Stimulated activated naive B cell treated with anti-CD40 and anti-IgM and Interleukin-4, amounts not matched to agents 10 μg/mL and 1 μg/mL and 100 μg/mL, for 72 hours (primary cell): ENCODE measurements around the gene PHLDA3.

Experiments used
- ATAC-seq, 2 donors: fragments of 150-1000 bp; cut with Tn5 transposase; replicated peaks; 2 replicates each; pipeline ENCODE4 v1.10.0; 2021; ENCODE audit warnings: moderate library complexity in 1 of 2
- DNase-seq: peaks from one replicate; pipeline ENCODE4 v3.0.0; 2021
- H3K27ac Mint-ChIP-seq: one replicate; pipeline ENCODE4 v1.8.0; 2022; ENCODE audit warnings: mild to moderate bottlenecking, mixed read lengths
- H3K27me3 Mint-ChIP-seq, 2 donors: one replicate each; pipeline ENCODE4 v1.8.0; 2022; ENCODE audit warnings: mixed read lengths in 2 of 2
- H3K36me3 Mint-ChIP-seq, 2 donors: one replicate each; pipeline ENCODE4 v1.8.0; 2022; ENCODE audit warnings: mixed read lengths in 2 of 2, mild to moderate bottlenecking in 1 of 2
- H3K4me1 Mint-ChIP-seq, 2 donors: one replicate each; pipeline ENCODE4 v1.8.0; 2022; ENCODE audit warnings: mixed read lengths in 2 of 2, mild to moderate bottlenecking in 1 of 2
- H3K4me3 Mint-ChIP-seq, 2 donors: one replicate each; pipeline ENCODE4 v1.8.0; 2022; ENCODE audit warnings: mild to moderate bottlenecking in 2 of 2, mixed read lengths in 2 of 2, moderate library complexity in 1 of 2
- H3K9me3 Mint-ChIP-seq, 2 donors: one replicate each; pipeline ENCODE4 v1.8.0; 2022; ENCODE audit warnings: mixed read lengths in 2 of 2, mild to moderate bottlenecking in 1 of 2

The PHLDA3 gene

DNA sequence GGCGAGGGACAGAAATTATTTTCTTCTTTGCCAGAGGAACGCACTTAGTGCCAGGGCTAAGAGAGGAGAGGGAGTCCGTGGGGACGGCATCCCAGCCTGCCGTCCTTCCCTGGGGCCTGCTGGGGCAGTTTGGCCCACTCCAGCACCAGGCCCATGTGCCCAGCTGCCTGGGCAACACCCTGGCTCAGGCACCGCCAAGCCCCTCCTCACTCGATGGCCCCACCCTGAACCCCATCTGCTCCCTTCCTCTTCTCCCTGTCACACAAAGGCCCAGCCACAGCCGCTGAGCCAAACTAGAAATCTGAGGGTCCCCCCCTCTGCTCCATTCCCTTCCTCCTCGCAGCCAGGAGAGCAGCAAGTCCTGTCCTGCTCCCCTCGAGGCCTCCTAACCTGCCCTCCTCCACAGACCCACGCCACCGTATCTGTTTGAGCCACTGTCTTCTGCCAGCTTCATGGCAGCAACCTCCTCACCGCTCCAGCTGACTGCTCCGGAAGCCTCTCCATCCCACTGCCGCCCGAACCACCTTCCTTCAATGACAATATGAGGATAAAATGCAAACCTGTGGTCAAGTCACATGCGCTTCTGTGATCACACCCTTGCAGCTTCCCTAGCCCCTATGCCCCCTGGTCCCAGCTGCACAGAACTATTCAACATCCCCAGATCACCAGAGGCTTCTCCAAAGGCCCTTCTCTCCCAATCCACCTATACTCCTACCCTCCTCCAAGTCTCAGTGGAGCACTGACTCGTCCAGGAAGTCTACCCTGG, 39.1 kb downstream of the PHLDA3 start:
- no peaks in the 10 kb centered on the region for H3K9me3 Mint-ChIP-seq
- no peaks in the 10 kb centered on the region for H3K4me1 Mint-ChIP-seq
- ATAC-seq (no peak), DNase-seq (no peak)
- H3K4me3 Mint-ChIP-seq: no peak overlapping the region
- H3K36me3 Mint-ChIP-seq: no peaks in the 10 kb centered on the region
- peaks cover 17 to 23% of the 10 kb centered on the region in 2 donors for H3K27me3 Mint-ChIP-seq
- H3K27ac Mint-ChIP-seq: no peak overlapping the region

DNA sequence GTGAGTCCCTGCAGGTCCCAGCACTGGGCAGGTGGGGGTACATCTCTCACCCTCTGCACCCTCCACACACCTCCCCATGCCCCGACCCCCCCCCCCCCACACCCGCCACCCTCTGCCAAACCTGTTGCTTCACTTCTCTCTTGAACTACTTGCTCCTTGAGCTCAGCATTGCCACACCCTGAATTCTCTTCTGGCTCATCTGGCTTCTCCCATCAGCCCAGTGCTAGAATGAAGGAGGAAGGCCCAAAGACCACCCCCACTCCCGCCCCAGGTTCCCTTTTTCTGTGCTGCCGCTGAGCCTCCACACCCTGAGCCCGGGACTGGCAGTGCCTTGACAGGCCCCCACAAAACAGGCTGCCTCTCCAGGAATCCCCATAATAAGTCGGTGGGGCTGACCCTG, 41.0 kb downstream of the PHLDA3 start:
- H3K27ac Mint-ChIP-seq: no peak overlapping the region
- no peaks in the 10 kb centered on the region for H3K36me3 Mint-ChIP-seq
- no peak for DNase-seq

DNA sequence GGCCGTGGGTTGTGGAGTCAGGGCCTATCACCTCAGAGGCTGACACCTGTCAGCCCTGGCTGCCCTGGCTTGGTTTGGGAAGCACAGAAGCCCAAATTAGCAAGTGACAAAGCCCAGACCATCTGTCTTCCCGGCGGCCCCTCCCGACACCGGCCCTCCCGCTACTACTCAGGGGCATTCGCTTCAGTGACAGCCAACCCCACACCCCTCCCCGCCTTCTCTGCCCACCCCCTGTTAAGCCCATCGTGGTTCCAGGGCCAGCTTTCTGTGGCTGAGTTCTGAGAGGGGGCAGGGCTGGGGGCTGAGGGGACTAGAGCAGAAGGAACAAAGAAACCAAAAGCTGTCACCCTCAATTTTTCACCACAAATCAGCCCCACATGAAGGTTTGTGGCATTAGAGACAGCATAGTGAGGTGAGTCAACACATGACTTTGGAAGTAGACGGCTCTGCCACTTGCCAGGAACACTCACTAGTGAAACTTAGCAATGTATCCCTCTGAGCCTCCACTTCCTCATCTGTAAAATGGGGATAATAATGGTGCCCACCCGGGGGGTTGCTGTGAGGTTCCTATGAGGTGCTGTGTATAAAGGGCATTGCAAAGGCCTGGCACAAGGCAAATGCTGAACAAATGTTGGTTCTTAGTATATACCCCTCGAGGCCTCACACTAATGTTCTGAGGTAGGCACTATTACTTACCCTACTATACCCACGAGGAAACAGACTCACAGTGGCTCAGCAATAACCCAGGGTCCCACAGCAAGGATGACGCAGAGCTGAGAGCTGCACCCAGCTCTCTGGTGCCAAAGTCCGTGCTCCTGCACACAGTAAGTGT, 42.3 kb downstream of the PHLDA3 start:
- peak in 1 of 2 donors; percentile 12 for ATAC-seq

More for the DNA sequence above, 41.0 kb downstream of the PHLDA3 start:
- Mint-ChIP-seq H3K27me3 (peaks cover 17 to 23% of the 10 kb centered on the region in 2 donors), H3K4me3 (no peak overlapping the region), H3K4me1 (no peaks in the 10 kb centered on the region), H3K9me3 (no peaks in the 10 kb centered on the region)
- ATAC-seq: no peak

DNA sequence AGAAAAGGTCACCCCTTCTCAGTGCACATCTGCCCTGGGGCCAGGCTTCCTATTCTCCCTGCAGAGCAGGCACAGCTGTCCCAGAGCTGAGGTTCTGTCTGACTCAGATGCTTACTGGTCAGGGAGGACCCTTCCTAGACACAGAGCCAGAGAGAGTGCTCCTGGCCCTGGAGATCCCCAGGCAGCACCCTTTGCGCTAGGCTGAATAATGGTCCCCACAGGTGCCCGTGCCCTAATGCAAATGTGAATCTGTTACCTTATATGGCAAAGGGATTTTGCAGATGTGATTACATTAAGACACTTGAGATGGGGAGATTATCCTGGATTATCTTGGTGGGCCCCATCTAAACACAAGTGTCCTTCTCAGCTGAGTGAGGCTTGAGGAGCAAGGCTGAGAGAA, 44.8 kb downstream of the PHLDA3 start:
- no peaks in the 10 kb centered on the region for H3K36me3 Mint-ChIP-seq
- peaks cover 0 to 5% of the 10 kb centered on the region in 2 donors for H3K4me1 Mint-ChIP-seq
- DNase-seq (no peak), ATAC-seq (no peak)
- H3K4me3 Mint-ChIP-seq: no peak overlapping the region
- H3K27ac Mint-ChIP-seq: no peak overlapping the region
- H3K9me3 Mint-ChIP-seq: no peaks in the 10 kb centered on the region
- peaks cover 8 to 10% of the 10 kb centered on the region in 2 donors for H3K27me3 Mint-ChIP-seq

More for the DNA sequence above, 42.3 kb downstream of the PHLDA3 start:
- Mint-ChIP-seq H3K9me3 (no peaks in the 10 kb centered on the region), H3K4me3 (no peak overlapping the region), H3K36me3 (no peaks in the 10 kb centered on the region), H3K4me1 (peaks cover 0 to 5% of the 10 kb centered on the region in 2 donors), H3K27ac (no peak overlapping the region), H3K27me3 (peaks cover 22 to 23% of the 10 kb centered on the region in 2 donors)
- DNase-seq: no peak

DNA sequence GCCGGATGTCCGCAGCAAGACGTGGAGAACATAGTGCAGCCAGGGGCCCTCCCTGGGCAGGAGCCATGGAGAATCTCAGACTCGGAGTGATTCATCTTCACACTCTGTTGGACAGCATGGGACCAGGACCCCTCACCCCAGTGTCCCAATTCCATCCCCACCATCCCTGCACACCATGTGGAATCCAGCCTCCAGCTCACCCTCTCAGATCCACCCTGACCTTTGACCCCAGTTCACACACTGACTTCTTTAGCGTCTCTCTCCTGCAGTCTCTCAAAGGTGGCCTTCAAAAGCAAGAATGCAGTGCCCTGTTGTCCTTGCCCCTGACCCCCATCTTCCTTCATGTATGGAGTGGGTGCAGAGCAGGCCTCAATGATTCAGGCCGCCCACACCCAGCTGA, 45.3 kb downstream of the PHLDA3 start:
- Mint-ChIP-seq H3K4me3 (no peak overlapping the region), H3K27me3 (peaks cover 3 to 5% of the 10 kb centered on the region in 2 donors), H3K9me3 (no peaks in the 10 kb centered on the region), H3K4me1 (peaks cover 0 to 5% of the 10 kb centered on the region in 2 donors), H3K36me3 (no peaks in the 10 kb centered on the region), H3K27ac (no peak overlapping the region)
- DNase-seq (no peak), ATAC-seq (no peak)

DNA sequence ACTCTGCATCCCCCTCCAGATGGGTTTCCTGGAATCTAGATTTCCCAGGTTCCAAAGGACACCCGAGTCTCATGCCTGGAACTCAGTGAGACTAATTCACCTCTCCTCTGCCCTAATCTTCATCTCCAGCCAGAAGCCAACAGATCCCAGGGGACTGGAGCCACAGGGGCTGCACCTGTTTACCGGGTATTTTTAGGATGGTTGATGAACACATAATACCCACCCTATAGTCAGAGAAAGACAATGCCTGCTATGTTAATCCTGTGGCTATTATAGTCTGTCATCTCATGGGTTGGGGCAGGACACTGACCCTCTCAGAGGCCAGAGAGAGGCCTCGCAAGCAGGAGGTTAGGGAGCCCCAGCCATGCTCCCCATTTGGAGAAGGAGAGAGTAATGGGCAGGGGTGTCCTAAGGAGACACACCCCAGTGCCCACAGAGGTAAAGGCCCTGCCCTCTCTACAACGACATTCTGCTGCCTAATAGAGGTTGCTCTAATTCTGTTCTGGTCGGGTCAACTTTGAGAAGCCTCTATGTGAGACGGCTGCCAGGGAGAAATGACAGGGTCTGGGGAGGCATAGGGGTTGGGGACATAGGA, 46.5 kb downstream of the PHLDA3 start:
- Mint-ChIP-seq H3K27me3 (peaks cover 7 to 9% of the 10 kb centered on the region in 2 donors), H3K9me3 (no peaks in the 10 kb centered on the region), H3K4me1 (peaks cover 0 to 5% of the 10 kb centered on the region in 2 donors), H3K4me3 (no peak overlapping the region), H3K36me3 (no peaks in the 10 kb centered on the region), H3K27ac (no peak overlapping the region)
- ATAC-seq: peak in 1 of 2 donors; percentile 33
- DNase-seq: no peak

DNA sequence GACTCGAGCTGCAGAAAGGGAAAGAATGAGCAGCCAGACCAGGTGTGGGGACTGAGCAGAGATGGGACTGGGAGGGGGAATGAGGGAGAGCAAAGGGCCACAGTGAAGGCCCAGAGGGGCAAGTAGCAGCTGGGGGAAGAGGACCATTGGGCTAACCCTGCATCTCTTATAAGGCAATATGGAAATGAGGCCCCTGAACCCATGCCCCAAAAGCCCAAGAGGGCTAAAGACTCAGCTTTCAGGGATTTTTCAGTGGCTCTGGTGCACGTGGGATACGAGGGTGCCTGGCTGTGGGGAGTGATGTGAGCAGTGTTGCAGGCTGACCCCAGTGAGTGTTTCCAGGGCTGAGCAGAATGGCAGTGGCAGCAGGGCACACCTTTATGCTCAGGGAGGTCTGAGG, 47.0 kb downstream of the PHLDA3 start:
- H3K4me3 Mint-ChIP-seq: no peak overlapping the region
- H3K9me3 Mint-ChIP-seq: no peaks in the 10 kb centered on the region
- no peaks in the 10 kb centered on the region for H3K36me3 Mint-ChIP-seq
- ATAC-seq: no peak
- no peak for DNase-seq
- H3K27me3 Mint-ChIP-seq: peaks cover 12 to 14% of the 10 kb centered on the region in 2 donors
- no peak overlapping the region for H3K27ac Mint-ChIP-seq
- H3K4me1 Mint-ChIP-seq: peaks cover 0 to 5% of the 10 kb centered on the region in 2 donors

DNA sequence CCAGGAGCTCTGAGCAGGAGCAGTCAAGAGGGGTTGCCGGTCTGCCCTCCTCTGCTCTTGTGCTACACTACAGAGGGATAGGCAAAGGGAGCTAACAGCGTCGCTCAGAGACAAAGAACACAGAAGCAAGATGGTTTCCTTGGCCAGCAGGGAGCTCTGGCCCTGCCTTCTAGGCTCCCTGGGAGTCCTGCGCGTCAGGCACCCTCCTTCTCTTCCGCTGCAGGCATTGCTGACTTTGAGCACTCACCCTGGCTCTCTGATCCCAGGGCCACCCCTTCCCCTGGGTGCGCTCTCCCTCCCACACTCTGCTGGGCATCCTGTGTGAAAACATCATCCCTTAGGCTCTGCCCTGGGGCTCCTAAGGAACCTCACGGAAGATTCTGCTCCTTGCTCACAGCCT, 47.9 kb downstream of the PHLDA3 start:
- no peaks in the 10 kb centered on the region for H3K9me3 Mint-ChIP-seq
- H3K27ac Mint-ChIP-seq: no peak overlapping the region
- no peak overlapping the region for H3K4me3 Mint-ChIP-seq
- no peak for DNase-seq
- peaks cover 0 to 5% of the 10 kb centered on the region in 2 donors for H3K4me1 Mint-ChIP-seq
- no peak for ATAC-seq
- peaks cover 17 to 22% of the 10 kb centered on the region in 2 donors for H3K27me3 Mint-ChIP-seq
- H3K36me3 Mint-ChIP-seq: no peaks in the 10 kb centered on the region

DNA sequence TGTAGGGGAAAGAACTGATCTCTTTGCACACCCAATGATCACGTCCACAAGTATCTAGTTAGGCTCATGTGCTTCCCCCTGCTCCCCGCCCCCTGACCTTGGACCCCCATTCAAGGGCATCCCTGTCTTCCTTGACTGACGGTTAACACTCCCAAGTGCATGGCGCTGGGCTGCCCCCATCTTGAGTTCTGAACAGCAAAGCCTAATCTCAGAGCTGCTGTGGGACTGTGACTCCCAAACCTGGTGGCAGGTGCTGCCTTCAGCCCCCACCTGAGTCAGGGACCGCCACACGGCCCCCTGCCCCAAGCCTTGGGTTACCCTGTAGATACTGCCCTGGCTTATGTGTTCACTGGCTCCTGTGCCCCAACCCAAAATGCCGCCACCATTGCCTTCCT, 48.4 kb downstream of the PHLDA3 start:
- DNase-seq: no peak
- H3K9me3 Mint-ChIP-seq: no peaks in the 10 kb centered on the region
- peaks cover 17 to 26% of the 10 kb centered on the region in 2 donors for H3K27me3 Mint-ChIP-seq

DNA sequence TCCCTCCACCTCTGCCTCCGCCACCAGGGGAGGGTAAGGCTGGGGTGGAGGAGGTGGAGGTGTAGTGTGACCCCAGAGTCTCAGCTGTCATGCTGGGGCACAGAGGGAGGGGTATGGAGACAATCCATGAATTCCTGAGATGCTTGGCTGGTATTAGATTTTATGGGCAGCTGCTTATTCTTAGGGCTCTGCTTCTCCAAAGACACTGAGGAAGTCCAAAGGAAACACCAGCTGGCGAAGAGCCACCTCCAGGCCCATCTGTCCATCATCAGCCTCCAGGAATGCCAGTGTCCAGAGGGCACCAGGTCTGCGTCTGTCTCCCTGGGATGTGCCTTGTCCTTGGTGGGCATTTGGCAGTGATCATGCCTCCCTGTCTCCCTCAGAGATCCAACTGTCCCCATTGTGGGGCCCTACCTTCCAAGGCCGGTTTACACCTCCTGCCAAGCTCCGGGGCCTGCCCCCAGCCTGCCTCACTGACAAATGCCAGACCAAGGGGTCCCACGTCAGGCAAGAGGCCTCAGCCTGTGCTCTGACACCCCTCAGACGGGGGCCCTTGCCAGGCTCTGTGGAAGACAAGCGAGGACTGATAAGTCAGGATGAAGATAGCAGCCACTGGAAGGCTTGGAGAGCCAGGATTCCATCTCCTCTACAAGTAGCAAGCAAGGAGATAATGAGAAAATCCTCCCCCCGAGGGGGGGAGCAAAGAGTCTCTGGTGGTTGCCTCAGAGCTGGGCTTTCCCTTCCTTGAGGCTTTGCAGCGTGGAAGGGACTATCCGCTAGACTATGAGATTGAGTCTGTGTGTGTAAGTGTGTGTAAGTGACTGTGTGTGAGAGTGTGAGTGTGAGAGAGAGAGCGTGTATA, 49.0 kb downstream of the PHLDA3 start:
- Mint-ChIP-seq H3K27me3 (peaks cover 19 to 26% of the 10 kb centered on the region in 2 donors), H3K4me1 (peaks cover 0 to 5% of the 10 kb centered on the region in 2 donors), H3K4me3 (no peak overlapping the region), H3K9me3 (no peaks in the 10 kb centered on the region), H3K27ac (no peak overlapping the region), H3K36me3 (no peaks in the 10 kb centered on the region)
- DNase-seq (no peak), ATAC-seq (peak in 1 of 2 donors; percentile 23)

More for the DNA sequence above, 48.4 kb downstream of the PHLDA3 start:
- H3K36me3 Mint-ChIP-seq: no peaks in the 10 kb centered on the region
- no peak overlapping the region for H3K27ac Mint-ChIP-seq
- peaks cover 0 to 5% of the 10 kb centered on the region in 2 donors for H3K4me1 Mint-ChIP-seq
- H3K4me3 Mint-ChIP-seq: no peak overlapping the region
- ATAC-seq: no peak

DNA sequence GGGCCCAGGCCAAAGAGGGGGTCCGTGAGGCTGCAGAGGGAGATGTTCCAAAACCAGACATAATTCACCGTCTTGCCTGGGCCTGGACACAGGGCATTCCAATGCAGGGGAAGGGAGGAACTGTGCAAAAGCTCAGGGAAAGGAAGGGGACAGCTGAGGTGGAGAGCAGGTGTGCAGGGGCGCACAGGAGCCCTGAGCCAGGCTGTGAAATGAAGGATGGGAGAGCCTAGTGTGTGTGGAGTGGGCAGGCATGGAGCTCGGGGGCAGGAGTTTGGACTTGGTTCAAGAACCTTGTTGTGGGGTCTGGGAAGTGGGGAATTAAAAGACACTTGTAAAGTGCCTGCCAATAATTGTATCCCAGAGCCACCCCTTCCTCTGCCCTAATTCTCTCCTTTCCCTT, 49.7 kb downstream of the PHLDA3 start:
- H3K27me3 Mint-ChIP-seq: peaks cover 24 to 26% of the 10 kb centered on the region in 2 donors
- H3K36me3 Mint-ChIP-seq: no peaks in the 10 kb centered on the region
- ATAC-seq (no peak), DNase-seq (no peak)
- no peak overlapping the region for H3K27ac Mint-ChIP-seq
- H3K4me1 Mint-ChIP-seq: peaks cover 0 to 5% of the 10 kb centered on the region in 2 donors
- no peak overlapping the region for H3K4me3 Mint-ChIP-seq
- H3K9me3 Mint-ChIP-seq: no peaks in the 10 kb centered on the region

DNA sequence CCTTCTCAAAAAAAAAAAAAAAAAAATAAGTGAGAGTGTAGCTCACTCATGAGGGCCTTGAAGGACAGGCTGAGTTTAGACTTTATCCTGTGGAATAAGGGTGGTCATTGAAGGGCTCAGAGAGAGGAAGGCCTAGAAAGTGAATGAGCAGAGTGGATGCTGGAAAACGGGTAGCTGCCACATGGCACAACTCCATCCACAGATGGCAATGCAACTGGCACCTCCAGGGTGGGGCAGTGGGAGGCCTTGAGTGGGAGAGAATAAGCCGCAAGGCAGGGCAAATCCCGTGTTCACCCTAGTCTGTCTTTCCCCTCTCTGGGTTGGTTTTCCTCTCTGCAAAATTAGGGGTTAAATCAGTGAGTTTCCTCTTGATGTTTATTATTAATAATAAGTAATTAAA, 50.5 kb downstream of the PHLDA3 start:
- H3K27me3 Mint-ChIP-seq: peaks cover 24 to 26% of the 10 kb centered on the region in 2 donors
- no peak for ATAC-seq
- H3K27ac Mint-ChIP-seq: no peak overlapping the region
- H3K36me3 Mint-ChIP-seq: no peaks in the 10 kb centered on the region
- H3K9me3 Mint-ChIP-seq: no peaks in the 10 kb centered on the region
- peaks cover 0 to 5% of the 10 kb centered on the region in 2 donors for H3K4me1 Mint-ChIP-seq
- no peak overlapping the region for H3K4me3 Mint-ChIP-seq
- DNase-seq: no peak
